A549 (cell line): ENCODE data around the gene PLPP2. TPM values are rescaled to one million over a fixed set of nuclear protein-coding genes. Genes with fewer than 3 reads are reported as not detected.

Experiments
- ATAC-seq, 2 experiments: fragments of 200-7000 bp in 1 of 2; fragments of >200 bp in 1 of 2; cut with Nextera tagmentation in 1 of 2; cut with Tn5 transposase in 1 of 2; 3 replicates each; pipeline versions ENCODE4 v1.8.0 to v1.9.1; 2018 to 2020; ENCODE audit warnings: mild to moderate bottlenecking in 1 of 2, moderate library complexity in 1 of 2
- CTCF ChIA-PET: fragments of 300-600 bp; sonication (Branson Sonifier 250); formaldehyde crosslinking; extraction: SDS; loops from one replicate; lab custom pipeline; 2021; ENCODE audit warnings: antibody characterized with exemption, inconsistent platforms; lab: Yijun Ruan, JAX
- POLR2A ChIA-PET: fragments of 350-600 bp; formaldehyde crosslinking; extraction: SDS; loops from one replicate; lab custom pipeline; 2021; ENCODE audit warnings: antibody characterized with exemption, inconsistent platforms; lab: Yijun Ruan, JAX
- DNase-seq, 2 experiments: peaks; one replicate each; pipeline versions ENCODE4 v3.0.0 to v3.0.0-alpha.2; 2011 to 2016; ENCODE audit warnings: low read depth in 1 of 2, low spot score in 1 of 2
- FAIRE-seq: peaks from 2 replicates; lab custom pipeline; 2011; peaks lifted over from hg19 to GRCh38; lab: Jason Lieb, UNC
- H3K27ac ChIP-seq, 2 experiments: fragments of >200 bp; sonication (Bioruptor Twin); formaldehyde crosslinking; 3 replicates each; pipeline ENCODE4 v1.5.1; 2016 to 2017
- H3K4me1 ChIP-seq: fragments of >200 bp; sonication (Bioruptor Twin); formaldehyde crosslinking; 3 replicates; pipeline ENCODE4 v1.6.1; 2016
- H3K4me2 ChIP-seq: fragments of >200 bp; sonication (Bioruptor Twin); formaldehyde crosslinking; 3 replicates; pipeline ENCODE4 v1.6.1; 2016
- H3K4me3 ChIP-seq: fragments of >200 bp; sonication (Bioruptor Twin); formaldehyde crosslinking; 3 replicates; pipeline ENCODE4 v1.5.1; 2016
- H3K9me3 ChIP-seq: fragments of >200 bp; sonication (Bioruptor Twin); formaldehyde crosslinking; 3 replicates; pipeline ENCODE4 v1.6.1; 2016
- BCL3 ChIP-seq: fragments of >200 bp; sonication (Bioruptor Twin); formaldehyde crosslinking; IDR thresholded peaks from 3 replicates; pipeline ENCODE4 v1.6.1; 2016
- BHLHE40 ChIP-seq: IDR thresholded peaks from 2 replicates; pipeline ENCODE4 v1.6.1; 2012; ENCODE audit warnings: low read depth, low read length, inconsistent platforms
- ELK1 ChIP-seq: fragments of 150-350 bp; IDR thresholded peaks from 2 replicates; pipeline ENCODE4 v1.6.1; 2014; ENCODE audit warnings: low read depth, mild to moderate bottlenecking, low read length
- GATA3 ChIP-seq: IDR thresholded peaks from 2 replicates; pipeline ENCODE4 v1.6.1; 2012; ENCODE audit warnings: borderline replicate concordance
- HOXB13 ChIP-seq: fragments of 250-450 bp; sonication (Bioruptor Pico); IDR thresholded peaks from 2 replicates; pipeline ENCODE4 v1.5.0; 2020; ENCODE audit warnings: low read depth, mild to moderate bottlenecking, moderate library complexity
- HOXB5 ChIP-seq: fragments of 250-450 bp; sonication (Bioruptor Pico); IDR thresholded peaks from 2 replicates; pipeline ENCODE4 v1.5.0; 2020; ENCODE audit warnings: mild to moderate bottlenecking, moderate library complexity
- JUN ChIP-seq, 2 experiments: fragments of >200 bp; sonication (Bioruptor Twin); formaldehyde crosslinking; IDR thresholded peaks; 2 replicates in 1 of 2; 3 replicates in 1 of 2; pipeline ENCODE4 v1.6.1; 2016 to 2017
- NPAS2 ChIP-seq: fragments of 250-450 bp; sonication (Bioruptor Pico); IDR thresholded peaks from 2 replicates; pipeline ENCODE4 v1.8.0; 2022; ENCODE audit warnings: mild to moderate bottlenecking, moderate library complexity, borderline replicate concordance
- POLR2A ChIP-seq: IDR thresholded peaks from 2 replicates; pipeline ENCODE4 v1.6.1; 2012; ENCODE audit warnings: mild to moderate bottlenecking, low read length
- RARB ChIP-seq: fragments of 250-450 bp; sonication (Bioruptor Pico); IDR thresholded peaks from 2 replicates; pipeline ENCODE4 v1.8.0; 2021; ENCODE audit warnings: mild to moderate bottlenecking, moderate library complexity
- TP53 ChIP-seq: fragments of 250-450 bp; sonication (Bioruptor Pico); IDR thresholded peaks from 2 replicates; pipeline ENCODE4 v1.5.0; 2021; ENCODE audit warnings: mild to moderate bottlenecking, moderate library complexity
- ZNF302 ChIP-seq: fragments of 250-450 bp; sonication (Bioruptor Pico); IDR thresholded peaks from 2 replicates; pipeline ENCODE4 v1.9.0; 2021; ENCODE audit warnings: inconsistent platforms, mild to moderate bottlenecking, moderate library complexity
- ZSCAN20 ChIP-seq: fragments of 250-450 bp; sonication (Bioruptor Pico); IDR thresholded peaks from 2 replicates; pipeline ENCODE4 v1.8.0; 2022; ENCODE audit warnings: mild to moderate bottlenecking, moderate library complexity
- WGBS: methylation state at CpG from one replicate; pipeline ENCODE4 v1.1.6; 2017; ENCODE audit errors: missing lambda C conversion rate; 5-methylcytosine and 5-hydroxymethylcytosine counted together
- polyA plus RNA-seq, 4 experiments: library from polyadenylated mRNA; depleted of rRNA in 3 of 4; stranded (reverse); fragments of >200 nt; fragmentation: RNase III in 1 of 4; extraction: RNeasy Plus Mini Kit Qiagen cat#74134 plus additional on column Dnase treatment in 1 of 4; gene quantifications; 2 replicates in 3 of 4; 3 replicates in 1 of 4; pipeline ENCODE4 v1.2.3, GENCODE V29; 2011 to 2017
- TF ChIP-seq, protein P1 (sequence below): fragments of 250-450 bp; sonication (Bioruptor Pico); IDR thresholded peaks from 2 replicates; pipeline ENCODE4 v1.5.0; 2021; ENCODE audit warnings: mild to moderate bottlenecking, moderate library complexity, borderline replicate concordance
- TF ChIP-seq, protein P2 (sequence below): fragments of >200 bp; sonication (Bioruptor Twin); formaldehyde crosslinking; IDR thresholded peaks from 3 replicates; pipeline ENCODE4 v1.5.1; 2016

PLPP2 gene
- polyA plus RNA-seq, 2 of the 4 experiments (the other 2 are of a cell fraction) = 44.2 to 100 TPM

- Histone ChIP-seq H3K9me3 (no peaks in the 10 kb centered on the region), H3K4me1 (no peaks in the 10 kb centered on the region), H3K4me2 (no peak overlapping the region), H3K27ac (no peak overlapping the region), H3K4me3 (no peak overlapping the region)
- CTCF ChIA-PET = no interaction called here
- no peak for TF ChIP-seq POLR2A
- TF ChIP-seq RARB (CRISPR knock-in tag) = no peak
- no peak for TF ChIP-seq BHLHE40
- TF ChIP-seq NPAS2 (CRISPR knock-in tag) = no peak
- no peak for TF ChIP-seq ZSCAN20 (CRISPR knock-in tag)
- TF ChIP-seq ZNF302 = no peak
- TF ChIP-seq HOXB13 = no peak
- POLR2A ChIA-PET = no interaction called here
- FAIRE-seq (no peak), ATAC-seq (no peak; a peak in 1 of 6 replicates), DNase-seq (no peak)
- WGBS = 100% methylated on average over 15 of the region's 48 CpGs
Observed at GRCh38 chr19:308471-309205, 17.4 kb upstream of the PLPP2 start.

GRCh38 chr19:307793-308420, 16.7 kb upstream of the PLPP2 start:
- Histone ChIP-seq H3K4me2 (no peak overlapping the region), H3K4me3 (no peak overlapping the region)
- 90% methylated on average over 9 of the region's 21 CpGs for WGBS
- FAIRE-seq = no peak
- DNase-seq = no peak
- no peak for TF ChIP-seq ELK1
- no peak for TF ChIP-seq GATA3
- TF ChIP-seq JUN (IDR thresholded peaks at IDR 0.05) = no peak
- no peak for TF ChIP-seq TP53
- TF ChIP-seq, all 56 proteins: peak for 0
- POLR2A ChIA-PET = no interaction called here
- no peak for ATAC-seq
- Histone ChIP-seq H3K9me3 (no peaks in the 10 kb centered on the region), H3K27ac (no peak overlapping the region), H3K4me1 (no peaks in the 10 kb centered on the region)
- CTCF ChIA-PET = no interaction called here

GRCh38 chr19:307111-307531, 15.9 kb upstream of the PLPP2 start:
- Histone ChIP-seq H3K4me1 (no peaks in the 10 kb centered on the region), H3K27ac (no peak overlapping the region), H3K4me3 (no peak overlapping the region), H3K9me3 (no peaks in the 10 kb centered on the region), H3K4me2 (no peak overlapping the region)
- TF ChIP-seq, protein P1, sequence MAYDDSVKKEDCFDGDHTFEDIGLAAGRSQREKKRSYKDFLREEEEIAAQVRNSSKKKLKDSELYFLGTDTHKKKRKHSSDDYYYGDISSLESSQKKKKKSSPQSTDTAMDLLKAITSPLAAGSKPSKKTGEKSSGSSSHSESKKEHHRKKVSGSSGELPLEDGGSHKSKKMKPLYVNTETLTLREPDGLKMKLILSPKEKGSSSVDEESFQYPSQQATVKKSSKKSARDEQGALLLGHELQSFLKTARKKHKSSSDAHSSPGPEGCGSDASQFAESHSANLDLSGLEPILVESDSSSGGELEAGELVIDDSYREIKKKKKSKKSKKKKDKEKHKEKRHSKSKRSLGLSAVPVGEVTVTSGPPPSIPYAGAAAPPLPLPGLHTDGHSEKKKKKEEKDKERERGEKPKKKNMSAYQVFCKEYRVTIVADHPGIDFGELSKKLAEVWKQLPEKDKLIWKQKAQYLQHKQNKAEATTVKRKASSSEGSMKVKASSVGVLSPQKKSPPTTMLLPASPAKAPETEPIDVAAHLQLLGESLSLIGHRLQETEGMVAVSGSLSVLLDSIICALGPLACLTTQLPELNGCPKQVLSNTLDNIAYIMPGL (CRISPR knock-in tag) = no peak
- TF ChIP-seq HOXB5 (CRISPR knock-in tag) = no peak
- TF ChIP-seq BCL3 = no peak
- TF ChIP-seq, protein P2, sequence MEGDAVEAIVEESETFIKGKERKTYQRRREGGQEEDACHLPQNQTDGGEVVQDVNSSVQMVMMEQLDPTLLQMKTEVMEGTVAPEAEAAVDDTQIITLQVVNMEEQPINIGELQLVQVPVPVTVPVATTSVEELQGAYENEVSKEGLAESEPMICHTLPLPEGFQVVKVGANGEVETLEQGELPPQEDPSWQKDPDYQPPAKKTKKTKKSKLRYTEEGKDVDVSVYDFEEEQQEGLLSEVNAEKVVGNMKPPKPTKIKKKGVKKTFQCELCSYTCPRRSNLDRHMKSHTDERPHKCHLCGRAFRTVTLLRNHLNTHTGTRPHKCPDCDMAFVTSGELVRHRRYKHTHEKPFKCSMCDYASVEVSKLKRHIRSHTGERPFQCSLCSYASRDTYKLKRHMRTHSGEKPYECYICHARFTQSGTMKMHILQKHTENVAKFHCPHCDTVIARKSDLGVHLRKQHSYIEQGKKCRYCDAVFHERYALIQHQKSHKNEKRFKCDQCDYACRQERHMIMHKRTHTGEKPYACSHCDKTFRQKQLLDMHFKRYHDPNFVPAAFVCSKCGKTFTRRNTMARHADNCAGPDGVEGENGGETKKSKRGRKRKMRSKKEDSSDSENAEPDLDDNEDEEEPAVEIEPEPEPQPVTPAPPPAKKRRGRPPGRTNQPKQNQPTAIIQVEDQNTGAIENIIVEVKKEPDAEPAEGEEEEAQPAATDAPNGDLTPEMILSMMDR = no peak
- TF ChIP-seq ZSCAN20 (CRISPR knock-in tag) = no peak
- no peak for TF ChIP-seq GATA3
- ATAC-seq (no peak), FAIRE-seq (no peak), DNase-seq (no peak)
- no CpG with 5 or more reads among the region's 26 CpGs for WGBS
- POLR2A ChIA-PET = no interaction called here
- CTCF ChIA-PET = no interaction called here
